HuH-7 (cell line): ENCODE data around the gene ZDHHC19.
A peak's percentile ranks its signal among the peaks of the same experiment; 100 is the strongest.
"Not testable (repeated sequence)": the region's sequence is repeated elsewhere in the genome, so short reads cannot be mapped to it uniquely, and the experiment has no call there.

ENCODE experiments used
- DNase-seq: peaks from one replicate; pipeline ENCODE4 v3.0.0; 2011; ENCODE audit warnings: low spot score

The ZDHHC19 gene

DNA sequence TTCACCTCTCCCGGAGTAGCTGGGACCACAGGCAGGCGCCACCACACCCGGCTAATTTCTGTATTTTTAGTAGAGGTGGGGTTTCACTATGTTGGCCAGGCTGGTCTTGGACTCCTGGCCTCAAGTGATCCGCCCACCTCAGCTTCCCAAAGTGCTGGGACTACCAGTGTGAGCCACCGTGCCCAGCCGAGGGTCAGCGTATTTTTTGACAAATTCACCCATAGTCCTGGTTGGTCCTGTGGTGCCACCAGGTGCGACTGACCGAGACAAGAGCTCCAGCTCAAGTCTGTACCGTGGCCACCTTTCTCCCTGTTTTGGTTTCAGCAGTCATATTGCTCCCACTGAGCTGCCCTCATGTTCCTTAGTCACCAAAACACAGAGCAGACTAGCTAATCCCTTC lies 13.9 kb upstream of the ZDHHC19 start:
- no peak for DNase-seq

DNA sequence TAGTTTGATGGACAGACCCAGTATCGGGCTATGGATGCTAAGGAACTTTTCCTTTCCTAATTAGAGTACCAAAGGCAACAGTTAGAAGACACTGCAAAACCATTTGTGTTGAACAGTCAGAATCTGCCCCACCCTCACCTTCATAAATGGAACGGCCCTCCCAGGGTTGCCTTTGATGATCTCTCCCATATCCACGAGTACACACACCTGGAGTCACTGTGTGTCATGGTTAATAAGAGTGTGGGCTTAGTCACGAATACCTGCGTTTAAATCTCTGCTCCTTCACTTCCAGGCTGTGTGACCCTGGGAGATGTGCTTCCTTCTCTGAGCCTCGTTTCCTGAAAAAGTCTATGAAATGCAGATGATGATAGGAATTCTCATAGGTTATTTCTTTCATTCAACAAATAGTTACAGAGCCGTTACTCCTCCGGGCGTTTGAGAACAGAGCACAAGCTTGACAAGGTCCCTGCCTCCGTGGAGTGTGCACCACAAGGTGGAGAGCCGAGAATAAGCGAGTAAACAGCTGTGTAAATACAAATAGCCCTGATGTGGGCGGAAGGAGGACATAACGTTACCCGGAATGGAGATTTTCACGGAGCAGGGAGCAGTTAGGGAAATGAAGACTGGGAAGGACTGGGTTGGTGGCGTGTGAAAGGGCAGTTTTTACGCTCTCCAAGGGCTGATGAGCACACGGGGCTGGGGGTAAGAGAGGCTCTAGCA lies 11.8 kb upstream of the ZDHHC19 start:
- no peak for DNase-seq

DNA sequence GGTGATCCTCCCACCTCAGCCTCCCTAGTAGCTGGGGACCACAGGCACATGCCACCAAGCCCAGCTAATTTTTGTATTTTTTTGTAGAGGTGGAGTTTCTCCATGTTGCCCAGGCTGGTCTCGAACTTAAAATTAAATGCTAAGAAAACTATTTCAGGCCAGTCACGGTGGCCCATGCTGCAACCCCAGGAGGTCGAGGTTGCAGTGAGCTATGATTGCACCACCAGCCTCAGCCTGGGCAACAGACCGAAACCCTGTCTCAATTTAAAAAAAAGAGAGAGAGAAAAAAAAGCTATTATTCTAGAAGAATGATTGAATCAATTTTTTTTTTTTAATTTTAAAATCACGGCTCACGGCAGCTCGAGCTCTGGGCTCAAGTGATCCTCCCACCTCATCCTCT lies 9.8 kb upstream of the ZDHHC19 start:
- DNase-seq: no peak

GRCh38 chr3:196220587-196220986 lies 9.4 kb upstream of the ZDHHC19 start:
- DNase-seq: no peak

GRCh38 chr3:196219970-196220311 lies 8.7 kb upstream of the ZDHHC19 start:
- no peak for DNase-seq

- peak; percentile 61 for DNase-seq
These were observed 8.2 kb upstream of the ZDHHC19 start for GRCh38 chr3:196219194-196219969.

DNA sequence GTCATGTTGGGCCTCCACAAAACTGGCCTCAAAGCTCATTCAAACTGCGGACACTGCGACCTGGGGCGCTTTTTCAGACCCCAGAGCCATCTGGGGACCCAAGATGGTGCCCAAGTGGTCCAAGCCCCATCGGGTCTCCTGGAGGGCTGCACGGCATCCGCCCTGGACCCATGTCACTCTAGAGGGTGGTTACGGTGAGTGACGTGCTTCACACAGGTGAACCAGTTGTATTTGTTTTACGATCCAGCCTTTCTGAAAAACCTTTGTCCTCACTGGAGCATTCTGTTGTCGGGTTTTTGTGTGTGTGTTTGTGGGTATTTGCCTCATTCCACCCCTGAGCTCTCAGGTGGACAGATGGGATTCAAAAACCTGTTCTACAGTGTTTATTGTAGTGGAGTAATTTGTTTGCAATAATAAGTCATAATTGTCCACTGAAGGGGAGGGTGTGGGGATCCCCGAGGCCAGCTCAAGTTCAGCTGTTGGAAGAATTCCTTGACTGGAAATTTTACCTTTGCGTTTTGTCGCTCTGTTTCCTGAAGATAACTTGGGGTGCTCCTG lies 7.0 kb upstream of the ZDHHC19 start:
- DNase-seq: no peak

- no peak for DNase-seq
These were observed 6.3 kb upstream of the ZDHHC19 start for GRCh38 chr3:196217307-196218154.

GRCh38 chr3:196216681-196217211 lies 5.5 kb upstream of the ZDHHC19 start:
- no peak for DNase-seq

GRCh38 chr3:196216089-196216564 lies 4.9 kb upstream of the ZDHHC19 start, which contains the start of gene SLC51A:
SLC51A (plus strand) TSS chr3:196216534; CDS start chr3:196216713, 179 bp downstream.
- DNase-seq: no peak

- no peak for DNase-seq
These were observed 4.4 kb upstream of the ZDHHC19 start for GRCh38 chr3:196215493-196216020.

DNA sequence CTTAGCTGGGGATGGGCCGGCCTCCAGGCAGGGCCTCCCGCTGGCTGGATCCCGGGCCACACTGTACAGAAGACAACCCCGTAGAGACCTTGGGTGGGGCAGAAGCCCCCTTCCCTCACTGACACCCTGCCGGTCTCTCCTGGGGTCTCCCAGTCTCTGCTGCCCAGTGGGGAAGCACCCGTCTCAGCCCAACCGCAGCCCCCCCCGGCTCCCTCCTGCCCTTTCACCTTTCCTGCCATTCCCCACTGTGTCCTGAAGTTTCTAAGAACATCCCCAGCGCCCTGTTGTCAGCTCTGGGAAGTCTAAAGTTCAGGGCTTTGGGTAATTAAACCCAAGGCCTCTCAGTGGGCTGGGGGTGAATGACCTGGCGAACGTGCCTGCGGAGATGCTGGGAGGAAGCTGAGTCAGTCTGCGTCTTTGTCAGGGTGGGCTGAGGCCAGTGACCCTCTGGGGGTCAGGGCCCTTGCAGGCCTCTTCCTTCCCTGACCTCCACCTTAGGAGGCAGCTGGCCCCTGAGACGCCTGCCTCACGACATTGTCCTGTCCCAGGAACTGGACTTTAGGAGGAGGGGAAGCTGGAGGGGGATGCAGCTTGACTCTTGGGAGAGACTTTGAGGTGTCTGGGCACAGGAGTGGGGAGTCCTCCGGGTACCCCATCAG lies 3.7 kb upstream of the ZDHHC19 start:
- DNase-seq: peak; percentile 91

DNA sequence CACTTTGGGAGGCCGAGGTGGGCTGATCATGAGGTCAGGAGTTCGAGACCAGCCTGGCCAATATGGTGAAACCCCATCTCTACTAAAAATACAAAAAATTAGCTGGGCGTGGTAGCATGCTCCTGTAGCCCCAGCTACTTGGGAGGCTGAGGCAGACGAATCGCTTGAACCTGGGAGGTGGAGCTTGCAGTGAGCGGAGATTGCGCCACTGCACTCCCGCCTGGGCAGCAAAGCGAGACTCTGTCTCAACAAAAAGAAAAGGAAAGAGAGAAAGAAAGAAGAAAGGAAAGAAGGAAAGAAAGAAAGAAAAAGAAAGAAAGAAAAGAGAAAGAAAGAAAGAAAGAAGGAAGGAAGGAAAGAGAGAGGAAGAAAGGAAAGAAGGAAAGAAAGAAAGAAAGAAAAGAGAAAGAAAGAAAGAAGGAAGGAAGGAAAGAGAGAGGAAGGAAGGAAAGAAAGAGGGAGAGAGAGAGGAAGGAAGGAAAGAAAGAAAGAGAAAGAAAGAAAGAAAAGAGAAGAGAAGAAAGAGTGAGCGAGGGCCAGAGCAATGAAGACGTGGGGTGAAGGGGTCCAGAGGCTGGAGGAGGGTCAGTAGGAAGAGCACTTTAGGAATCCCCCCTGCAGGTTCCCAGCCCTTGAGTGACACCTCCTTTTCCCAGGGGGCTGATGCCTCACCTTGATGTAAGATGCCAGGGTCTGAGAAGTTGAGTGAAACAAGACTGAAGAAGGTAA lies 1.1 kb downstream of the ZDHHC19 start:
- not testable (repeated sequence) for DNase-seq

DNA sequence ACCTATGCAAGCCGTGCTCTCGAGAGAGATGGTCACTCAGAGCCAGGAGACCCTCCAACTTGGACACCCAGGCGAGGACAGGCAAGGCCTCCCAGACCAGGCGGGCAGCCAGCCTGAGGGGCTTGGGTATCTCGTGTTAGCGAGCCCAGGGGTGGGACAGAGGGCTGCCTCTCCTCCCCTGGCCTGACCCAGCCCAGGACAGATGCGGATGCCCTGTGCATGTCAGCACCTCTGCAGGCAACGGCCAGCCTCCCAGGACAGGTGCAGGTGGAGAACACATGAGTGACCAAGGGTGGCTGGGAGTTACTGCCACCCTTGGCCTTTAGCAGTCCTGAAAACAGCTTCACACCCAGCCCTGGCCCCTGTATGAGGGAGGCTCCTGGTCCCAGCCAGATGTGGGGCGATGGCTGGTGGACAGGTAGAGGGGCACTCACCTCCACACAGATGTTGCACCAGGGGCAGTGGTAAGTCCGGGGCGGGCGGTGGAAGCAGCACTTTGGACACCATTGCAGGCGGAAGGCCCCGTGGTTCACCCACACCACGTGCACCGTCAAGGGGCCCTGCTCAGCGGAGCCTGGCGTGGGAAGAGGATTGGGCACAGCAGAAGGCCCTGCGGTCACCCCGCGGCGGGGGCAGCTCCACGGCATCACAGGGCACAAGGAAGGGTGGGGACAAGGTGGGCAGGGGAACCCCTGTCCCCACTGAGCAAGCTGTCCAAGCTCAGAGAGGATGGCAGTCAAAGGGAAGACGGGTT lies 2.1 kb downstream of the ZDHHC19 start:
- no peak for DNase-seq

- DNase-seq: peak; percentile 94
These were observed 3.2 kb downstream of the ZDHHC19 start for GRCh38 chr3:196207833-196208607.

GRCh38 chr3:196207159-196207832 lies 3.9 kb downstream of the ZDHHC19 start:
- DNase-seq: peak; percentile 68

GRCh38 chr3:196205442-196206205 lies 5.6 kb downstream of the ZDHHC19 start:
- DNase-seq: not testable (repeated sequence)
